Astrocyte (in vitro differentiated cells and primary cell): ENCODE results near the gene RASL10A. TPM values are rescaled to one million over a fixed set of nuclear protein-coding genes. Genes with fewer than 3 reads are reported as not detected.

Experiments used
- DNase-seq: peaks from one replicate; pipeline ENCODE4 v3.0.0-alpha.2; 2010; ENCODE audit warnings: low read depth
- FAIRE-seq: peaks from 2 replicates; lab custom pipeline; 2011; peaks lifted over from hg19 to GRCh38; lab: Jason Lieb, UNC
- H2AFZ ChIP-seq: 2 replicates; pipeline ENCODE4 v1.6.0; 2012; ENCODE audit warnings: low read depth, low read length, inconsistent platforms
- H3K27ac ChIP-seq: 2 replicates; pipeline ENCODE4 v1.5.1; 2011; ENCODE audit warnings: low read depth, low read length, inconsistent platforms
- H3K27me3 ChIP-seq: 2 replicates; pipeline ENCODE4 v1.6.0; 2011; ENCODE audit warnings: low read length, inconsistent platforms; ENCODE audit not compliant: insufficient read depth
- H3K36me3 ChIP-seq: 2 replicates; pipeline ENCODE4 v1.5.1; 2011; ENCODE audit warnings: low read length, inconsistent platforms; ENCODE audit not compliant: insufficient read depth
- H3K4me1 ChIP-seq: 2 replicates; pipeline ENCODE4 v1.5.1; 2011; ENCODE audit warnings: low read length, inconsistent platforms; ENCODE audit not compliant: insufficient read depth
- H3K4me2 ChIP-seq: 2 replicates; pipeline ENCODE4 v1.6.0; 2012; ENCODE audit warnings: low read length, inconsistent platforms
- H3K4me3 ChIP-seq: 2 replicates; pipeline ENCODE4 v1.5.1; 2011; ENCODE audit warnings: low read depth, mild to moderate bottlenecking, low read length, inconsistent platforms; ENCODE audit not compliant: insufficient read depth
- H3K79me2 ChIP-seq: 2 replicates; pipeline ENCODE4 v1.6.0; 2012; ENCODE audit warnings: mild to moderate bottlenecking, low read length, inconsistent platforms; ENCODE audit not compliant: insufficient read depth
- H3K9ac ChIP-seq: 2 replicates; pipeline ENCODE4 v1.6.0; 2012; ENCODE audit warnings: mild to moderate bottlenecking, low read length, inconsistent platforms
- H3K9me3 ChIP-seq: 2 replicates; pipeline ENCODE4 v1.5.1; 2012; ENCODE audit warnings: low read depth, mild to moderate bottlenecking, low read length, inconsistent platforms; ENCODE audit not compliant: insufficient read depth
- H4K20me1 ChIP-seq: 2 replicates; pipeline ENCODE4 v1.6.0; 2012; ENCODE audit warnings: low read length, inconsistent platforms; ENCODE audit not compliant: insufficient read depth
- H3K27ac Mint-ChIP-seq: one replicate; pipeline ENCODE4 v1.8.0; 2021; ENCODE audit warnings: mild to moderate bottlenecking, mixed read lengths; ENCODE audit not compliant: unreplicated experiment
- H3K27me3 Mint-ChIP-seq: one replicate; pipeline ENCODE4 v1.8.0; 2021; ENCODE audit warnings: low read depth, mixed read lengths; ENCODE audit not compliant: unreplicated experiment
- H3K36me3 Mint-ChIP-seq: one replicate; pipeline ENCODE4 v1.8.0; 2021; ENCODE audit warnings: low read depth, mixed read lengths; ENCODE audit not compliant: unreplicated experiment
- H3K4me1 Mint-ChIP-seq: one replicate; pipeline ENCODE4 v1.8.0; 2021; ENCODE audit warnings: low read depth, mixed read lengths; ENCODE audit not compliant: unreplicated experiment
- H3K4me3 Mint-ChIP-seq: one replicate; pipeline ENCODE4 v1.8.0; 2021; ENCODE audit warnings: mild to moderate bottlenecking, moderate library complexity, mixed read lengths; ENCODE audit not compliant: unreplicated experiment
- H3K9me3 Mint-ChIP-seq: one replicate; pipeline ENCODE4 v1.8.0; 2021; ENCODE audit warnings: mild to moderate bottlenecking, mixed read lengths; ENCODE audit not compliant: unreplicated experiment
- CTCF ChIP-seq: IDR thresholded peaks from 2 replicates; pipeline ENCODE4 v1.5.1; 2011; ENCODE audit warnings: low read depth, mild to moderate bottlenecking, inconsistent platforms, low read length, moderate library complexity; ENCODE audit not compliant: insufficient read depth
- EZH2 ChIP-seq: IDR thresholded peaks from 2 replicates; pipeline ENCODE4 v1.6.1; 2012; ENCODE audit warnings: mild to moderate bottlenecking, low read length, inconsistent platforms; ENCODE audit not compliant: insufficient read depth
- total RNA-seq: library from RNA; stranded (reverse); gene quantifications from 2 replicates; pipeline ENCODE4 v1.2.1, GENCODE V29; 2021

Gene RASL10A
- total RNA-seq, 1 donor from 2014 or later = 1.5 TPM

- H3K27ac ChIP-seq = no peak overlapping the region
- Mint-ChIP-seq H3K27me3 (peaks cover 32% of the 10 kb centered on the region), H3K4me3 (peak overlapping the region; percentile 67), H3K9me3 (no peaks in the 10 kb centered on the region), H3K27ac (peak overlapping the region; percentile 47), H3K36me3 (peaks cover 13% of the 10 kb centered on the region), H3K4me1 (peaks cover 5% of the 10 kb centered on the region)
- peaks cover 34% of the 10 kb centered on the region for H3K27me3 ChIP-seq
- H3K9ac ChIP-seq = no peak overlapping the region
- no peak overlapping the region for H3K4me3 ChIP-seq
- H4K20me1 ChIP-seq = peaks cover 36% of the 10 kb centered on the region
- no peak for DNase-seq
- TF ChIP-seq EZH2 (peak; percentile 40), CTCF (no peak)
- no peaks in the 10 kb centered on the region for H3K9me3 ChIP-seq
- H3K79me2 ChIP-seq = peaks cover 17% of the 10 kb centered on the region
- FAIRE-seq = no peak
- no peak overlapping the region for H2AFZ ChIP-seq
- peak overlapping the region; percentile 19 for H3K4me2 ChIP-seq
- no peaks in the 10 kb centered on the region for H3K36me3 ChIP-seq
- H3K4me1 ChIP-seq = peaks cover 35% of the 10 kb centered on the region
These were observed 1.7 kb downstream of the RASL10A start for GRCh38 chr22:29313576-29314466.

- TF ChIP-seq EZH2 (no peak), CTCF (peak; percentile 38)
- H3K9me3 Mint-ChIP-seq = no peaks in the 10 kb centered on the region
- no peak overlapping the region for H3K4me3 ChIP-seq
- peaks cover 36% of the 10 kb centered on the region for H4K20me1 ChIP-seq
- H2AFZ ChIP-seq = no peak overlapping the region
- H3K36me3 Mint-ChIP-seq = peaks cover 13% of the 10 kb centered on the region
- H3K9ac ChIP-seq = no peak overlapping the region
- H3K4me2 ChIP-seq = no peak overlapping the region
- FAIRE-seq = no peak
- H3K27ac ChIP-seq = no peak overlapping the region
- peaks cover 34% of the 10 kb centered on the region for H3K27me3 ChIP-seq
- no peaks in the 10 kb centered on the region for H3K36me3 ChIP-seq
- H3K27me3 Mint-ChIP-seq = peaks cover 32% of the 10 kb centered on the region
- peaks cover 8% of the 10 kb centered on the region for H3K4me1 Mint-ChIP-seq
- DNase-seq = no peak
- H3K27ac Mint-ChIP-seq = no peak overlapping the region
- H3K4me1 ChIP-seq = peaks cover 42% of the 10 kb centered on the region
- peaks cover 24% of the 10 kb centered on the region for H3K79me2 ChIP-seq
- no peak overlapping the region for H3K4me3 Mint-ChIP-seq
- no peaks in the 10 kb centered on the region for H3K9me3 ChIP-seq
These were observed 2.3 kb downstream of the RASL10A start for GRCh38 chr22:29313126-29313575.
